K562 (cell line): ENCODE measurements around the gene EPSTI1. TPM values are rescaled to one million over a fixed set of nuclear protein-coding genes. Genes with fewer than 3 reads are reported as not detected.

Source experiments
- ATAC-seq: fragments of 200-7000 bp; cut with Tn5 transposase; 3 replicates; pipeline ENCODE4 v1.9.1; 2020; ENCODE audit warnings: moderate library complexity
- BruUV-seq: library from RNA; stranded (reverse); fragments of 400-500 nt; replicated peaks from 2 replicates; lab custom pipeline; 2021; lab: Mats Ljungman, UMichigan
- CTCF ChIA-PET: fragments of 300-600 bp; formaldehyde crosslinking; extraction: SDS; loops from one replicate; lab custom pipeline; 2021; ENCODE audit warnings: low intra/inter-chr PET ratio; lab: Yijun Ruan, JAX
- POLR2A ChIA-PET: fragments of 300-600, 350-650 bp; sonication (Branson Sonifier 250); formaldehyde crosslinking; extraction: SDS; loops from one replicate; lab custom pipeline; 2021; ENCODE audit warnings: antibody characterized with exemption, inconsistent platforms; lab: Yijun Ruan, JAX
- DNase-seq, 4 experiments: peaks; one replicate each; pipeline versions ENCODE4 v3.0.0 to v3.0.0-alpha.2; 2011 to 2018; ENCODE audit warnings: low spot score in 3 of 4, mixed read lengths in 3 of 4; ENCODE audit errors: extremely low read depth in 1 of 4
- FAIRE-seq: peaks from 2 replicates; lab custom pipeline; 2011; peaks lifted over from hg19 to GRCh38; lab: Jason Lieb, UNC
- H2AFZ ChIP-seq: 2 replicates; pipeline ENCODE4 v1.6.0; 2011; ENCODE audit warnings: low read depth, low read length, control low read depth, inconsistent platforms
- H3K27ac ChIP-seq: fragments of 200-600 bp; 3 replicates; pipeline ENCODE4 v1.8.0; 2011; ENCODE audit warnings: low read depth, mild to moderate bottlenecking, control low read depth, inconsistent platforms, low read length, moderate library complexity, mixed read lengths; ENCODE audit errors: extremely low read depth
- H3K27me3 ChIP-seq, 2 experiments: fragments of 300-600 bp in 1 of 2; 2 replicates in 1 of 2; 3 replicates in 1 of 2; pipeline versions ENCODE4 v1.6.0 to v1.8.0; 2011; ENCODE audit warnings: inconsistent platforms in 2 of 2, low read length in 2 of 2, mild to moderate bottlenecking in 1 of 2, mixed read lengths in 1 of 2, moderate library complexity in 1 of 2; ENCODE audit not compliant: control insufficient read depth in 2 of 2, insufficient read depth in 2 of 2
- H3K36me3 ChIP-seq: fragments of 300-600 bp; 3 replicates; pipeline ENCODE4 v1.8.0; 2011; ENCODE audit warnings: mild to moderate bottlenecking, low read length, inconsistent platforms; ENCODE audit not compliant: control insufficient read depth, insufficient read depth
- H3K4me1 ChIP-seq, 2 experiments: fragments of 200-600 bp in 1 of 2; replicated peaks in 1 of 2; 2 replicates in 1 of 2; 3 replicates in 1 of 2; pipeline versions ENCODE4 v1.5.1 to v1.8.0; 2011; ENCODE audit warnings: inconsistent platforms in 2 of 2, low read length in 2 of 2, mild to moderate bottlenecking in 1 of 2, mixed read lengths in 1 of 2, moderate library complexity in 1 of 2; ENCODE audit not compliant: control insufficient read depth in 2 of 2, insufficient read depth in 2 of 2
- H3K4me2 ChIP-seq: 2 replicates; pipeline ENCODE4 v1.6.1; 2011; ENCODE audit warnings: low read length, control low read depth, inconsistent platforms, mixed read lengths; ENCODE audit not compliant: insufficient read depth
- H3K4me3 ChIP-seq: fragments of 200-600 bp; sonication (generic), shearing (Covaris generic); 2 replicates; pipeline ENCODE4 v1.5.1; 2016; ENCODE audit warnings: control low read depth, inconsistent platforms
- H3K79me2 ChIP-seq: fragments of 200-600 bp; 3 replicates; pipeline ENCODE4 v1.8.0; 2011; ENCODE audit warnings: low read length, inconsistent platforms; ENCODE audit not compliant: control insufficient read depth, insufficient read depth
- H3K9ac ChIP-seq, 2 experiments: 2 replicates each; pipeline versions ENCODE4 v1.6.0 to v1.6.1; 2011; ENCODE audit warnings: low read depth in 2 of 2, low read length in 2 of 2, control low read depth in 1 of 2, inconsistent platforms in 1 of 2, mild to moderate bottlenecking in 1 of 2, mixed read lengths in 1 of 2; ENCODE audit not compliant: insufficient read depth in 1 of 2
- H3K9me1 ChIP-seq: one replicate; pipeline ENCODE4 v1.6.0; 2011; ENCODE audit warnings: inconsistent platforms, mild to moderate bottlenecking, low read length, moderate library complexity; ENCODE audit not compliant: control insufficient read depth, insufficient read depth
- H3K9me3 ChIP-seq: replicated peaks from 2 replicates; pipeline ENCODE4 v1.5.1; 2011; ENCODE audit warnings: low read depth, low read length, inconsistent platforms; ENCODE audit not compliant: control insufficient read depth, insufficient read depth
- H4K20me1 ChIP-seq: replicated peaks from 2 replicates; pipeline ENCODE4 v1.6.1; 2011; ENCODE audit warnings: low read length, inconsistent platforms, mixed read lengths; ENCODE audit not compliant: control insufficient read depth, insufficient read depth
- ATF1 ChIP-seq, 2 experiments: fragments of 450-650 bp in 1 of 2; IDR thresholded peaks; 2 replicates each; pipeline ENCODE4 v1.6.1; 2016; ENCODE audit warnings: missing compliant biosample characterization in 1 of 2, missing genetic modification characterization in 1 of 2
- CREM ChIP-seq: IDR thresholded peaks from 2 replicates; pipeline ENCODE4 v1.6.1; 2014; ENCODE audit warnings: antibody characterized with exemption, low read depth
- MTA2 ChIP-seq: fragments of 450-650 bp; IDR thresholded peaks from 2 replicates; pipeline ENCODE4 v1.6.1; 2016; ENCODE audit warnings: low read depth
- NBN ChIP-seq: fragments of 450-650 bp; IDR thresholded peaks from 2 replicates; pipeline ENCODE4 v1.6.1; 2016; ENCODE audit warnings: low read depth, mild to moderate bottlenecking
- NCOA1 ChIP-seq: fragments of 450-650 bp; IDR thresholded peaks from 2 replicates; pipeline ENCODE4 v1.6.1; 2016; ENCODE audit warnings: low read depth
- OTX1 ChIP-seq: fragments of 450-650 bp; formaldehyde crosslinking; IDR thresholded peaks from 2 replicates; pipeline ENCODE4 v1.4.0; 2022; ENCODE audit warnings: mild to moderate bottlenecking
- ZNF347 ChIP-seq: fragments of 450-650 bp; formaldehyde crosslinking; IDR thresholded peaks from 2 replicates; pipeline ENCODE4 v1.4.0; 2020; ENCODE audit warnings: low read depth, mild to moderate bottlenecking, moderate library complexity
- ZNF644 ChIP-seq: fragments of 200-800 bp; sonication (Bioruptor generic); IDR thresholded peaks from 2 replicates; pipeline ENCODE4 v1.6.1; 2016; ENCODE audit warnings: low read depth, missing genetic modification characterization, missing compliant biosample characterization
- ZSCAN32 ChIP-seq: fragments of 450-650 bp; formaldehyde crosslinking; IDR thresholded peaks from 2 replicates; pipeline ENCODE4 v1.4.0; 2020; ENCODE audit warnings: mild to moderate bottlenecking, moderate library complexity
- WGBS: fragments of 100-300 bp; shearing (Covaris generic); methylation state at CpG from one replicate; pipeline ENCODE4 v1.1.6; 2016; ENCODE audit warnings: low coverage, mixed read lengths; ENCODE audit not compliant: insufficient coverage; ENCODE audit errors: missing lambda C conversion rate; 5-methylcytosine and 5-hydroxymethylcytosine counted together
- in situ Hi-C: fragments of 300-500 bp; cut with MboI; formaldehyde crosslinking; loops from 4 replicates; pipeline ENCODE4 v1.15.0; 2018; ENCODE audit warnings: inconsistent platforms, mixed read lengths
- intact Hi-C: fragments of 100-400 bp; cut with micrococcal nuclease; formaldehyde crosslinking; loops from 2 replicates; pipeline ENCODE4 v1.14.2; 2022
- polyA plus RNA-seq, 8 experiments: library from polyadenylated mRNA; depleted of rRNA in 4 of 8; stranded (reverse) in 5 of 8; unstranded in 3 of 8; fragments of >200 nt; fragmentation: Nextera tagmentation in 2 of 8; fragmentation: Illumina TruSeq in 1 of 8; extraction: Ambion mirVana in 2 of 8; extraction: Trizol in 1 of 8; gene quantifications; 2 replicates each; pipeline versions ENCODE4 v1.2.1 to v1.2.3, GENCODE V29; 2011 to 2014; ENCODE audit warnings: inconsistent platforms in 1 of 8, missing spikeins in 1 of 8
- total RNA-seq, 7 experiments: library from RNA; depleted of rRNA in 6 of 7; stranded (reverse); fragments of >200 nt in 6 of 7; fragmentation: Illumina TruSeq in 2 of 7; extraction: Trizol in 2 of 7; gene quantifications; 2 replicates each; pipeline versions ENCODE4 v1.2.1 to v1.2.3, GENCODE V29; 2011 to 2021; ENCODE audit warnings: low replicate concordance in 1 of 7
- TF ChIP-seq, protein P1 (sequence below): fragments of 250-450 bp; sonication (Bioruptor Pico); IDR thresholded peaks from 2 replicates; pipeline ENCODE4 v1.8.0; 2022; ENCODE audit warnings: inconsistent platforms, mild to moderate bottlenecking, moderate library complexity, borderline replicate concordance
- TF ChIP-seq, protein P2 (sequence below): fragments of 250-450 bp; sonication (Bioruptor Pico); IDR thresholded peaks from 2 replicates; pipeline ENCODE4 v1.4.0; 2020; ENCODE audit warnings: mild to moderate bottlenecking, moderate library complexity
- TF ChIP-seq, protein P3 (sequence below): IDR thresholded peaks from 2 replicates; pipeline ENCODE4 v1.6.1; 2012; ENCODE audit warnings: low read depth, low read length, improper control_type of control experiment, borderline replicate concordance
- TF ChIP-seq, protein P4 (sequence below): fragments of 450-650 bp; formaldehyde crosslinking; IDR thresholded peaks from 2 replicates; pipeline ENCODE4 v1.4.0; 2020; ENCODE audit warnings: mild to moderate bottlenecking, moderate library complexity
- TF ChIP-seq, protein P5 (sequence below): conservative IDR thresholded peaks from 2 replicates; pipeline ENCODE4 v1.6.1; 2011; ENCODE audit warnings: low read depth, mild to moderate bottlenecking, low read length; ENCODE audit not compliant: control insufficient read depth

The EPSTI1 gene
- total and polyA plus RNA-seq, 9 of the 15 experiments (the other 6 are each of a cell fraction or from before 2014, with no cell fraction given), result 0.18 to 1.0 TPM; not detected in 7

DNA sequence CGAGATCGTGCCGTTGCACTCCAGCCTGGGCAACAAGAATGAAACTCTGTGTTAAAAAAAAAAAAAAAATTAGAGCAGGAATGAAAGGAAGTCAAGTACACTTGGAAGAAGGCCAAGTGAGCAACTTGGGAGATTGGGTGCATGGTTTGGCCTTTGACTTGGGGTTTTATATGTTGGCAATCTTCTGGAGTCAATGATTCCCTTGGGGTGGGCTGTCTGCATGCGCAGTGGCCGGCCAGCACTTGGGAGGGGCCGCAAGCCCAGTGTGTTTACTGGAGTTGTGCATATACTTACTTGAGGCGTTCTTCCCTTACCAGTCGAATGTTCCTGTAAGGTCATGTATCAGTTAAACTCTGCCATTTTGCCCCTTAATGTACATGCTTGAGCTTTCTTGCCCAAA, 106.7 kb downstream of the EPSTI1 start:
- 0% methylated on average over 8 of the region's 8 CpGs for whole genome bisulfite sequencing
- no peaks in the 10 kb centered on the region for H3K36me3 ChIP-seq
- no peak overlapping the region for H3K27ac ChIP-seq
- H3K27me3 ChIP-seq, result no peaks in the 10 kb centered on the region
- FAIRE-seq (no peak), DNase-seq (no peak), ATAC-seq (no peak)
- H3K4me1 ChIP-seq, result no peaks in the 10 kb centered on the region
- H3K79me2 ChIP-seq, result no peaks in the 10 kb centered on the region
- no peak overlapping the region for H3K4me3 ChIP-seq
- ChIA-PET POLR2A (no interaction called here), CTCF (no interaction called here)
- in situ Hi-C loops (no loop called here), intact Hi-C loops (no loop called here)
- H3K9me1 ChIP-seq, result no peaks in the 10 kb centered on the region
- BruUV-seq, result no TSS peak
- no peak overlapping the region for H2AFZ ChIP-seq
- H3K4me2 ChIP-seq, result no peak overlapping the region
- H4K20me1 ChIP-seq, result no peaks in the 10 kb centered on the region
- H3K9ac ChIP-seq, result no peak overlapping the region
- H3K9me3 ChIP-seq, result no peaks in the 10 kb centered on the region
- TF ChIP-seq, protein P1, sequence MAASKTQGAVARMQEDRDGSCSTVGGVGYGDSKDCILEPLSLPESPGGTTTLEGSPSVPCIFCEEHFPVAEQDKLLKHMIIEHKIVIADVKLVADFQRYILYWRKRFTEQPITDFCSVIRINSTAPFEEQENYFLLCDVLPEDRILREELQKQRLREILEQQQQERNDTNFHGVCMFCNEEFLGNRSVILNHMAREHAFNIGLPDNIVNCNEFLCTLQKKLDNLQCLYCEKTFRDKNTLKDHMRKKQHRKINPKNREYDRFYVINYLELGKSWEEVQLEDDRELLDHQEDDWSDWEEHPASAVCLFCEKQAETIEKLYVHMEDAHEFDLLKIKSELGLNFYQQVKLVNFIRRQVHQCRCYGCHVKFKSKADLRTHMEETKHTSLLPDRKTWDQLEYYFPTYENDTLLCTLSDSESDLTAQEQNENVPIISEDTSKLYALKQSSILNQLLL (CRISPR knock-in tag), result no peak
- no peak for TF ChIP-seq ZNF347 (CRISPR knock-in tag)
- TF ChIP-seq, protein P2, sequence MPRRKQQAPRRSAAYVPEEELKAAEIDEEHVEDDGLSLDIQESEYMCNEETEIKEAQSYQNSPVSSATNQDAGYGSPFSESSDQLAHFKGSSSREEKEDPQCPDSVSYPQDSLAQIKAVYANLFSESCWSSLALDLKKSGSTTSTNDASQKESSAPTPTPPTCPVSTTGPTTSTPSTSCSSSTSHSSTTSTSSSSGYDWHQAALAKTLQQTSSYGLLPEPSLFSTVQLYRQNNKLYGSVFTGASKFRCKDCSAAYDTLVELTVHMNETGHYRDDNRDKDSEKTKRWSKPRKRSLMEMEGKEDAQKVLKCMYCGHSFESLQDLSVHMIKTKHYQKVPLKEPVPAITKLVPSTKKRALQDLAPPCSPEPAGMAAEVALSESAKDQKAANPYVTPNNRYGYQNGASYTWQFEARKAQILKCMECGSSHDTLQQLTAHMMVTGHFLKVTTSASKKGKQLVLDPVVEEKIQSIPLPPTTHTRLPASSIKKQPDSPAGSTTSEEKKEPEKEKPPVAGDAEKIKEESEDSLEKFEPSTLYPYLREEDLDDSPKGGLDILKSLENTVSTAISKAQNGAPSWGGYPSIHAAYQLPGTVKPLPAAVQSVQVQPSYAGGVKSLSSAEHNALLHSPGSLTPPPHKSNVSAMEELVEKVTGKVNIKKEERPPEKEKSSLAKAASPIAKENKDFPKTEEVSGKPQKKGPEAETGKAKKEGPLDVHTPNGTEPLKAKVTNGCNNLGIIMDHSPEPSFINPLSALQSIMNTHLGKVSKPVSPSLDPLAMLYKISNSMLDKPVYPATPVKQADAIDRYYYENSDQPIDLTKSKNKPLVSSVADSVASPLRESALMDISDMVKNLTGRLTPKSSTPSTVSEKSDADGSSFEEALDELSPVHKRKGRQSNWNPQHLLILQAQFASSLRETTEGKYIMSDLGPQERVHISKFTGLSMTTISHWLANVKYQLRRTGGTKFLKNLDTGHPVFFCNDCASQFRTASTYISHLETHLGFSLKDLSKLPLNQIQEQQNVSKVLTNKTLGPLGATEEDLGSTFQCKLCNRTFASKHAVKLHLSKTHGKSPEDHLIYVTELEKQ, result no peak
- TF ChIP-seq ZSCAN32 (CRISPR knock-in tag), result no peak
- TF ChIP-seq NBN, result no peak
- TF ChIP-seq ATF1 (CRISPR knock-in tag; IDR thresholded peaks at IDR 0.05), result no peak
- no peak for TF ChIP-seq ATF1 (tag; IDR thresholded peaks at IDR 0.05)
- no peak for TF ChIP-seq ZNF644
- TF ChIP-seq, protein P3, sequence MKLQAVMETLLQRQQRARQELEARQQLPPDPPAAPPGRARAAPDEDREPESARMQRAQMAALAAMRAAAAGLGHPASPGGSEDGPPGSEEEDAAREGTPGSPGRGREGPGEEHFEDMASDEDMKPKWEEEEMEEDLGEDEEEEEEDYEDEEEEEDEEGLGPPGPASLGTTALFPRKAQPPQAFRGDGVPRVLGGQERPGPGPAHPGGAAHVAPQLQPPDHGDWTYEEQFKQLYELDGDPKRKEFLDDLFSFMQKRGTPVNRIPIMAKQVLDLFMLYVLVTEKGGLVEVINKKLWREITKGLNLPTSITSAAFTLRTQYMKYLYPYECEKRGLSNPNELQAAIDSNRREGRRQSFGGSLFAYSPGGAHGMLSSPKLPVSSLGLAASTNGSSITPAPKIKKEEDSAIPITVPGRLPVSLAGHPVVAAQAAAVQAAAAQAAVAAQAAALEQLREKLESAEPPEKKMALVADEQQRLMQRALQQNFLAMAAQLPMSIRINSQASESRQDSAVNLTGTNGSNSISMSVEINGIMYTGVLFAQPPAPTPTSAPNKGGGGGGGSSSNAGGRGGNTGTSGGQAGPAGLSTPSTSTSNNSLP, result no peak
- TF ChIP-seq, protein P4, sequence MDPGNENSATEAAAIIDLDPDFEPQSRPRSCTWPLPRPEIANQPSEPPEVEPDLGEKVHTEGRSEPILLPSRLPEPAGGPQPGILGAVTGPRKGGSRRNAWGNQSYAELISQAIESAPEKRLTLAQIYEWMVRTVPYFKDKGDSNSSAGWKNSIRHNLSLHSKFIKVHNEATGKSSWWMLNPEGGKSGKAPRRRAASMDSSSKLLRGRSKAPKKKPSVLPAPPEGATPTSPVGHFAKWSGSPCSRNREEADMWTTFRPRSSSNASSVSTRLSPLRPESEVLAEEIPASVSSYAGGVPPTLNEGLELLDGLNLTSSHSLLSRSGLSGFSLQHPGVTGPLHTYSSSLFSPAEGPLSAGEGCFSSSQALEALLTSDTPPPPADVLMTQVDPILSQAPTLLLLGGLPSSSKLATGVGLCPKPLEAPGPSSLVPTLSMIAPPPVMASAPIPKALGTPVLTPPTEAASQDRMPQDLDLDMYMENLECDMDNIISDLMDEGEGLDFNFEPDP (CRISPR knock-in tag), result no peak
- TF ChIP-seq OTX1 (CRISPR knock-in tag), result no peak
- no peak for TF ChIP-seq CREM
- TF ChIP-seq NCOA1, result no peak
- no peak for TF ChIP-seq MTA2
- TF ChIP-seq, protein P5, sequence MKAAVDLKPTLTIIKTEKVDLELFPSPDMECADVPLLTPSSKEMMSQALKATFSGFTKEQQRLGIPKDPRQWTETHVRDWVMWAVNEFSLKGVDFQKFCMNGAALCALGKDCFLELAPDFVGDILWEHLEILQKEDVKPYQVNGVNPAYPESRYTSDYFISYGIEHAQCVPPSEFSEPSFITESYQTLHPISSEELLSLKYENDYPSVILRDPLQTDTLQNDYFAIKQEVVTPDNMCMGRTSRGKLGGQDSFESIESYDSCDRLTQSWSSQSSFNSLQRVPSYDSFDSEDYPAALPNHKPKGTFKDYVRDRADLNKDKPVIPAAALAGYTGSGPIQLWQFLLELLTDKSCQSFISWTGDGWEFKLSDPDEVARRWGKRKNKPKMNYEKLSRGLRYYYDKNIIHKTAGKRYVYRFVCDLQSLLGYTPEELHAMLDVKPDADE, result no peak
